Heart left ventricle (tissue), 16 donors: ENCODE measurements around the gene DLL1. TPM values are rescaled to one million over a fixed set of nuclear protein-coding genes. Genes with fewer than 3 reads are reported as not detected.

ENCODE experiments used
- ATAC-seq, 4 donors: fragments of 200-7000 bp; cut with Tn5 transposase; one replicate each; pipeline ENCODE4 v1.9.1; 2020 to 2022; ENCODE audit warnings: moderate library complexity in 4 of 4, mild to moderate bottlenecking in 3 of 4, moderate number of reproducible peaks in 1 of 4
- DNase-seq, 5 donors: peaks; one replicate each; pipeline ENCODE4 v3.0.0-alpha.2; 2020
- H3K27ac ChIP-seq, 12 donors: fragments of 200-600 bp; sonication (generic) in 4 of 12; one replicate each; pipeline versions ENCODE4 v1.5.0 to v1.8.0; 2016 to 2022; ENCODE audit warnings: mild to moderate bottlenecking in 2 of 12
- H3K27me3 ChIP-seq, 9 donors: fragments of 200-600 bp; sonication (generic) in 2 of 9; one replicate each; pipeline versions ENCODE4 v1.5.1 to v1.8.0; 2016 to 2022; ENCODE audit warnings: mild to moderate bottlenecking in 3 of 9
- H3K36me3 ChIP-seq, 9 donors: fragments of 200-600 bp; sonication (generic) in 2 of 9; one replicate each; pipeline versions ENCODE4 v1.5.0 to v1.8.0; 2018 to 2022; ENCODE audit warnings: mild to moderate bottlenecking in 2 of 9
- H3K4me1 ChIP-seq, 12 donors: fragments of 200-600 bp; sonication (generic) in 4 of 12; one replicate each; pipeline versions ENCODE4 v1.5.0 to v1.8.0; 2016 to 2022; ENCODE audit warnings: mild to moderate bottlenecking in 3 of 12
- H3K4me3 ChIP-seq, 12 donors: fragments of 200-600 bp; sonication (generic) in 4 of 12; one replicate each; pipeline versions ENCODE4 v1.5.0 to v1.8.0; 2017 to 2022; ENCODE audit warnings: mild to moderate bottlenecking in 9 of 12, moderate library complexity in 4 of 12
- H3K9me3 ChIP-seq, 12 donors: fragments of 200-600 bp; sonication (generic) in 4 of 12; one replicate each; pipeline versions ENCODE4 v1.5.0 to v1.8.0; 2016 to 2022; ENCODE audit warnings: mild to moderate bottlenecking in 1 of 12
- CTCF ChIP-seq, 12 donors: fragments of 200-600 bp; sonication (generic) in 4 of 12; IDR thresholded peaks; one replicate each; pipeline versions ENCODE4 v1.5.0 to v1.8.0; 2018 to 2022; ENCODE audit warnings: antibody characterized with exemption in 12 of 12, mild to moderate bottlenecking in 5 of 12
- POLR2A ChIP-seq, 2 donors: fragments of 450-650 bp; IDR thresholded peaks; one replicate each; pipeline ENCODE4 v1.6.1; 2017; ENCODE audit warnings: antibody characterized with exemption in 2 of 2, mild to moderate bottlenecking in 2 of 2, moderate library complexity in 2 of 2
- WGBS, 4 donors: extraction: QIAGEN DNeasy Blood & Tissue Kit in 2 of 4; methylation state at CpG; one replicate each; pipeline versions ENCODE4 v1.1.5 to v1.1.7; 2013 to 2018; 5-methylcytosine and 5-hydroxymethylcytosine counted together
- intact Hi-C, 10 donors: fragments of 100-400 bp; cut with DNase I; formaldehyde crosslinking; loops; one replicate each; pipeline versions ENCODE4 v1.11.1 to v1.14.2; 2022
- polyA plus RNA-seq, 2 donors: library from polyadenylated mRNA; stranded (reverse); fragments of 200-250 nt; gene quantifications; one replicate each; pipeline ENCODE4 v1.2.3, GENCODE V29; 2013
- total RNA-seq, 9 donors: library from RNA; depleted of rRNA in 2 of 9; stranded (reverse); fragments of >200 nt in 2 of 9; fragmentation: NEBNext Ultra II Directional in 3 of 9; extraction: Animal tissue kit (Norgen Biotek cat#: 25700) in 3 of 9; gene quantifications; one replicate each; pipeline versions ENCODE4 v1.1.0 to v1.2.4, GENCODE V29; 2016 to 2023
- donor health status: ischemic (EF 13 %, LVEDD 7.1; RV severe dilation, severe dysfunction).
- donor health status: healthy with polysubstance abuse.
- donor health status: DM: no; HTN: yes; CAD: no.
- donor health status: DM: no; HTN: no; CAD: no.
- donor health status: ischemic (EF 25% LVEDD 6.9; RV normal size, moderate dysfunction).
- donor health status: ischemic (EF 25% LVEDD 5.7; RV mildly dilated, moderate dysfunction).
- donor health status: healthy.
- donor health status: DM: yes; HTN: yes; CAD: no.
- donor health status: ischemic (EF 35%, LVEDD 5.7; RV mildly dilated, moderate dysfunction).
- donor health status: nonischemic (EF 11% LVEDD 7.7; RV severe dilation, severe dysfunction).
- donor health status: DM: yes; HTN: yes; CAD: no.
- donor health status: PGD.
- donor health status: ischemic (EF 29% LVEDD 5.4; RV normal size, mild dysfunction).
- donor health status: nonischemic (EF 23%, LVEDD 6.1; RV moderate dilation, normal function).

Gene DLL1
- total and polyA plus RNA-seq, 11 donors, result 2.6 to 10.7 (median 8.0) TPM

GRCh38 chr6:170279426-170279825 is 11.5 kb downstream of the DLL1 start:
- H3K4me3 ChIP-seq, result no peak overlapping the region
- H3K9me3 ChIP-seq, result no peaks in the 10 kb centered on the region
- ATAC-seq, result no peak
- H3K27me3 ChIP-seq, result no peaks in the 10 kb centered on the region
- peaks cover 7 to 65% (median 37%) of the 10 kb centered on the region in 12 donors for H3K4me1 ChIP-seq
- no peak for TF ChIP-seq CTCF (IDR thresholded peaks at IDR 0.05)
- TF ChIP-seq POLR2A (IDR thresholded peaks at IDR 0.05), result no peak
- peak overlapping the region in 2 of 12 donors; percentile 64 to 73 for H3K27ac ChIP-seq
- DNase-seq, result no peak
- H3K36me3 ChIP-seq, result peaks cover 0 to 26% (median 22%) of the 10 kb centered on the region in 9 donors
- intact Hi-C loops, result loop anchor here in 3 of 10 donors (5.0 to 10.0 kb wide), 3 partner anchors 112 to 125 kb away; no protein-coding TSS in a partner anchor
- 88 to 92% (median 89%) methylated on average over 8 of the region's 8 CpGs for WGBS, 4 donors

GRCh38 chr6:170278743-170279094 is 12.2 kb downstream of the DLL1 start:
- 47 to 61% (median 55%) methylated on average over 9 of the region's 9 CpGs for WGBS, 4 donors
- intact Hi-C loops, result loop anchor here in 3 of 10 donors (5.0 to 10.0 kb wide), 3 partner anchors 111 to 124 kb away; no protein-coding TSS in a partner anchor
- Histone ChIP-seq H3K36me3 (peaks cover 0 to 20% (median 15%) of the 10 kb centered on the region in 9 donors), H3K4me3 (no peak overlapping the region), H3K9me3 (no peaks in the 10 kb centered on the region), H3K27me3 (no peaks in the 10 kb centered on the region), H3K27ac (peak overlapping the region in 5 of 12 donors; percentile 9 to 78 (median 42)), H3K4me1 (peaks cover 7 to 70% (median 37%) of the 10 kb centered on the region in 12 donors)
- ATAC-seq, result no peak
- DNase-seq, result no peak
- no peak for TF ChIP-seq CTCF (IDR thresholded peaks at IDR 0.05)
- no peak for TF ChIP-seq POLR2A (IDR thresholded peaks at IDR 0.05)

GRCh38 chr6:170277893-170278742 is 12.8 kb downstream of the DLL1 start:
- intact Hi-C loops, result loop anchor here in 3 of 10 donors (5.0 to 10.0 kb wide), 3 partner anchors 111 to 123 kb away; no protein-coding TSS in a partner anchor
- TF ChIP-seq POLR2A (IDR thresholded peaks at IDR 0.05), result no peak
- no peak for TF ChIP-seq CTCF (IDR thresholded peaks at IDR 0.05)
- H3K4me1 ChIP-seq, result peaks cover 7 to 70% (median 37%) of the 10 kb centered on the region in 12 donors
- H3K4me3 ChIP-seq, result no peak overlapping the region
- ATAC-seq (peak in 1 of 4 donors; percentile 19), DNase-seq (no peak)
- H3K9me3 ChIP-seq, result no peaks in the 10 kb centered on the region
- H3K27me3 ChIP-seq, result no peaks in the 10 kb centered on the region
- 74 to 84% (median 80%) methylated on average over 8 of the region's 8 CpGs for WGBS, 4 donors
- H3K27ac ChIP-seq, result peak overlapping the region in 6 of 12 donors; percentile 9 to 78 (median 40)
- H3K36me3 ChIP-seq, result peaks cover 0 to 14% (median 9%) of the 10 kb centered on the region in 9 donors
